Upper lobe of left lung (tissue), 6 donors: ENCODE results near the gene PPP2R2D. TPM values are rescaled to one million over a fixed set of nuclear protein-coding genes. Genes with fewer than 3 reads are reported as not detected.

Experiments
- ATAC-seq, 2 donors: fragments of 200-7000 bp; cut with Tn5 transposase; one replicate each; pipeline ENCODE4 v1.9.1; 2022; ENCODE audit warnings: mild to moderate bottlenecking in 2 of 2, moderate library complexity in 2 of 2; ENCODE audit not compliant: low FRiP score in 2 of 2
- DNase-seq, 2 donors: peaks; one replicate each; pipeline ENCODE4 v3.0.0-alpha.2; 2019 to 2020
- H3K27ac ChIP-seq, 4 donors: fragments of 200-600 bp; sonication (generic); one replicate each; pipeline ENCODE4 v1.5.1; 2016 to 2019
- H3K27me3 ChIP-seq, 4 donors: fragments of 200-600 bp; sonication (generic); one replicate each; pipeline ENCODE4 v1.5.1; 2017 to 2019
- H3K36me3 ChIP-seq, 4 donors: fragments of 200-600 bp; sonication (generic); one replicate each; pipeline ENCODE4 v1.5.1; 2016 to 2019
- H3K4me1 ChIP-seq, 4 donors: fragments of 200-600 bp; sonication (generic); one replicate each; pipeline ENCODE4 v1.5.1; 2018 to 2019
- H3K4me3 ChIP-seq, 4 donors: fragments of 200-600 bp; sonication (generic); one replicate each; pipeline ENCODE4 v1.5.1; 2017 to 2019; ENCODE audit warnings: mild to moderate bottlenecking in 2 of 4, moderate library complexity in 1 of 4
- H3K9me3 ChIP-seq, 4 donors: fragments of 200-600 bp; sonication (generic); one replicate each; pipeline ENCODE4 v1.5.1; 2018 to 2019
- EP300 ChIP-seq, 4 donors: sonication (generic); formaldehyde crosslinking; IDR thresholded peaks; one replicate each; pipeline ENCODE4 v1.5.1; 2017; ENCODE audit warnings: antibody characterized with exemption in 4 of 4, control low read depth in 2 of 4
- POLR2A ChIP-seq, 4 donors: fragments of 450-650 bp; IDR thresholded peaks; one replicate each; pipeline ENCODE4 v1.5.1; 2016 to 2017; ENCODE audit warnings: antibody characterized with exemption in 4 of 4, mild to moderate bottlenecking in 2 of 4
- POLR2AphosphoS5 ChIP-seq, 2 donors: sonication (generic); formaldehyde crosslinking; IDR thresholded peaks; one replicate each; pipeline ENCODE4 v1.5.1; 2017; ENCODE audit warnings: antibody characterized with exemption in 2 of 2
- WGBS, 2 donors: methylation state at CpG; one replicate each; pipeline ENCODE4 v1.1.5; 2017 to 2018; 5-methylcytosine and 5-hydroxymethylcytosine counted together
- total RNA-seq, 6 donors: library from RNA; depleted of rRNA in 4 of 6; stranded (reverse); fragments of >200 nt in 4 of 6; gene quantifications; one replicate each; pipeline versions ENCODE4 v1.1.0 to v1.2.1, GENCODE V29; 2016 to 2021
- TF ChIP-seq, protein P1 (sequence below), 6 experiments: fragments of 450-650 bp in 4 of 6; fragments of 200-600 bp in 2 of 6; sonication (generic) in 2 of 6; IDR thresholded peaks; one replicate each; pipeline ENCODE4 v1.5.1; 2016 to 2019; ENCODE audit warnings: antibody characterized with exemption in 6 of 6
- donor health status: DM: no; HTN: no; CAD: no; lungs with moderate emphysema.
- donor health status: DM: no; HTN: yes; CAD: no; lungs with severe emphysema.

PPP2R2D gene
- total RNA-seq, 6 donors from 2014 or later = 20.5 to 60.8 (median 28.7) TPM

DNA sequence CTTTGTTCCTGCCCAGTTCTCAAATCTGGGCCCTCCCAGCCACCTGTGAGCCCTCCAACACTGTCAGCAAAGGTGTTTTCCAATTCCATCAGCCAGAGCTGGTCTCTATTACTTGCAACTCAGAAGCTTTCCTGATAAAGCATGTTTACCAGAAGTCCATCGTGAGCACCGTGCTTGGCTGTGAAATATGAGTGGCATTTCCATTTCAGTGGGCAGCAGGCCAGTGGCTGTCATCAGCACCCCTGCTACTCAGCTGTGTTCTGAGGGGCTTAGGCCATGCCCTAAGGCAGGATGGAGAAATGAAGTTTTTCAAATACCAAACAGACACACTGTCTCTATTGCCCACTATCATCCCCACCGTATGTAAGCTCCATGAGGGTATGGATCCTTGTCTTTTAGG, 93.6 kb downstream of the PPP2R2D start:
- DNase-seq (no peak), ATAC-seq (no peak)
- Histone ChIP-seq H3K27me3 (no peaks in the 10 kb centered on the region), H3K27ac (no peak overlapping the region), H3K4me3 (no peak overlapping the region), H3K4me1 (peaks cover 30 to 38% (median 33%) of the 10 kb centered on the region in 4 donors), H3K9me3 (no peaks in the 10 kb centered on the region), H3K36me3 (no peaks in the 10 kb centered on the region)
- WGBS, 2 donors = 56 to 64% methylated on average over 3 of the region's 3 CpGs
- no peak for TF ChIP-seq POLR2AphosphoS5 (IDR thresholded peaks at IDR 0.05)
- no peak for TF ChIP-seq EP300 (IDR thresholded peaks at IDR 0.05)
- no peak for TF ChIP-seq POLR2A (IDR thresholded peaks at IDR 0.05)
- TF ChIP-seq, protein P1, sequence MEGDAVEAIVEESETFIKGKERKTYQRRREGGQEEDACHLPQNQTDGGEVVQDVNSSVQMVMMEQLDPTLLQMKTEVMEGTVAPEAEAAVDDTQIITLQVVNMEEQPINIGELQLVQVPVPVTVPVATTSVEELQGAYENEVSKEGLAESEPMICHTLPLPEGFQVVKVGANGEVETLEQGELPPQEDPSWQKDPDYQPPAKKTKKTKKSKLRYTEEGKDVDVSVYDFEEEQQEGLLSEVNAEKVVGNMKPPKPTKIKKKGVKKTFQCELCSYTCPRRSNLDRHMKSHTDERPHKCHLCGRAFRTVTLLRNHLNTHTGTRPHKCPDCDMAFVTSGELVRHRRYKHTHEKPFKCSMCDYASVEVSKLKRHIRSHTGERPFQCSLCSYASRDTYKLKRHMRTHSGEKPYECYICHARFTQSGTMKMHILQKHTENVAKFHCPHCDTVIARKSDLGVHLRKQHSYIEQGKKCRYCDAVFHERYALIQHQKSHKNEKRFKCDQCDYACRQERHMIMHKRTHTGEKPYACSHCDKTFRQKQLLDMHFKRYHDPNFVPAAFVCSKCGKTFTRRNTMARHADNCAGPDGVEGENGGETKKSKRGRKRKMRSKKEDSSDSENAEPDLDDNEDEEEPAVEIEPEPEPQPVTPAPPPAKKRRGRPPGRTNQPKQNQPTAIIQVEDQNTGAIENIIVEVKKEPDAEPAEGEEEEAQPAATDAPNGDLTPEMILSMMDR (IDR thresholded peaks at IDR 0.05) = no peak

DNA sequence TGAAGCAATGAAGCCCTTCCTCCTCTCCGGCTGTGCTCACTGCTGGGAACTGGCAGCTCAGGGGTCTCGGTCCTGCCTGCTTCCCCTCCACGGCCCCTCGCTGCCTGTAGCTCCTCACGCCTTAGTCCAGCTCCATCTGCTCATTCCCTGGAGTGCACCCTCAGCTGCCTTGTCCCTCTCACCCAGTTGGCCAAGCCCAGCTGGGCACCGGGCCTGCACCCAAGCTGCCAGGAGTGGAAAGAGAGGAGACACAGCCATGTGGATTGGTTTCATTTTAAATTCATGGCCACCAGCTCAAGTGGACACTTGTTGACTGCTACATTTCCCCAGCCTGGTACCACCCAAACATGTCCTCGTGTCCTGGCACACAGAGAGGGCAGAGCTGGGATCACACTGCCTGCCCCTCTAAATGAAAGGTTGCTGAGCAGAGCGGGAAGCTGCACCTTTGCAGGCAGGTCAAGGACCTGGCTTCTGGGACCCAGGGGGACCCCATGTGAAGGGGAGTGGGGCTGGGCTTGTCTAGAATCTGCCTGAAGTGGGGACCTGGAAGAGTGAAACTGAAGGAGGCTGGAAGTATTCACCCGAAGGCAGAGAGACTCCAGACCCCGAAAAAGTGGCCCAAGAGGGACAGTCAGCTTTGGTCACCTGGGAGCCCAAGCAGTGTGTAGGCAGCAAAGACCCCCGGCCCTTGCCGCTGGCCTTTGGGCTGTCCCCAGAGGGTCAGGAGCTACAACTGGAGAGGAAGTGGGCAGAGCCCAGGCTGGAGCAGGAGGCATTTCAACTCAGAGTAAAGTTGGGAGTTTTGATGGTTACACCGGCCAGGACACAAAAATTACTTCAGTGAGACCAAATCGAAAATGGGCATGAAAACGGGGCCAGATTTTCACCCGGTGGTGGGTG, 95.9 kb downstream of the PPP2R2D start:
- ATAC-seq (peak in 1 of 2 donors; percentile 29), DNase-seq (peak; percentile 56 to 62)
- H3K9me3 ChIP-seq = no peaks in the 10 kb centered on the region
- peak in 1 of 2 donors; percentile 21 for TF ChIP-seq POLR2AphosphoS5 (IDR thresholded peaks at IDR 0.05)
- TF ChIP-seq, protein P1 (IDR thresholded peaks at IDR 0.05) = no peak
- TF ChIP-seq EP300 (IDR thresholded peaks at IDR 0.05) = no peak
- TF ChIP-seq POLR2A (IDR thresholded peaks at IDR 0.05) = peak in 1 of 4 donors; percentile 17
- H3K4me3 ChIP-seq = peak overlapping the region in 3 of 4 donors; percentile 1 to 11 (median 7)
- H3K27ac ChIP-seq = peak overlapping the region; percentile 70 to 92 (median 88)
- WGBS, 2 donors = 59 to 61% methylated on average over 15 to 16 of the region's 16 CpGs
- no peaks in the 10 kb centered on the region for H3K27me3 ChIP-seq
- peaks cover 33 to 41% (median 35%) of the 10 kb centered on the region in 4 donors for H3K4me1 ChIP-seq
- no peaks in the 10 kb centered on the region for H3K36me3 ChIP-seq

DNA sequence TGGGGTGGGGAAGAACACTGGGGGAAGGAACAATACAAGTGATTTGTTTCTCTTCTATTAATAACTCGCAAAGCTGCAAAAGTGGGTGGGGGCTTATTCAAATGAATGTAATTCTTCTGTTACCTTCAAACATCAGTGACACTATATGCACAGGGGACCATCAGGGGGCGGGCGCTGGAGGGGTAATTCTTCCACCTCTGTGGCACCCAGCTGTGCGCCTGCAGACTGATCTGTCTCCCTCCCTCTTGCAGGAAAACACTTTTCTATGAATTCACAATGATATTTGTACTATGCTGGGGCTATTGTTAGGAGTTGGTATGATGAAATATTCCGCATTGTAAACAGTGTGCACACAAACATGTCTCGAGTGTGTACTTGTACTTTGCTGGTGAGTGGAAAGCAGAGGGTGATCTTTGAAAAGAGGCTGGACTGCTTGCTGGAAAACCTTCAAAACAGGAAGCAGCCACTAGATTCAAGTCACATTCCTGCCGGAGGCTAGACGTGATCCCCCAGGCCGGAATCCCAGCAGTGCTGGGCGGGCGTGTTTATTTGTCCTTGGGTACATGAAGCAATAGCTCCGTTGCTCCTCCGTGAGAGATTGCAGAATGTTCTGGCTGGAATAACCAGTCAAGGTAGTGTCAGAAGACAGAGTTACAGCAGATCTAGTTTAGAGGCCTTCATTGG, 96.7 kb downstream of the PPP2R2D start:
- Histone ChIP-seq H3K27me3 (no peaks in the 10 kb centered on the region), H3K27ac (peak overlapping the region; percentile 82 to 92 (median 88)), H3K36me3 (no peaks in the 10 kb centered on the region), H3K4me1 (peaks cover 33 to 41% (median 35%) of the 10 kb centered on the region in 4 donors), H3K9me3 (no peaks in the 10 kb centered on the region), H3K4me3 (peak overlapping the region in 3 of 4 donors; percentile 1 to 11 (median 7))
- DNase-seq = peak; percentile 44 to 92
- TF ChIP-seq POLR2A (IDR thresholded peaks at IDR 0.05) (peak in 2 of 4 donors; percentile 41 to 52), POLR2AphosphoS5 (IDR thresholded peaks at IDR 0.05) (peak in 1 of 2 donors; percentile 93), EP300 (IDR thresholded peaks at IDR 0.05) (peak in 2 of 4 donors; percentile 70 to 94)
- TF ChIP-seq, protein P1 (IDR thresholded peaks at IDR 0.05) = no peak
- ATAC-seq = peak; percentile 86 to 93
- 14 to 36% methylated on average over 12 to 13 of the region's 13 CpGs for WGBS, 2 donors

DNA sequence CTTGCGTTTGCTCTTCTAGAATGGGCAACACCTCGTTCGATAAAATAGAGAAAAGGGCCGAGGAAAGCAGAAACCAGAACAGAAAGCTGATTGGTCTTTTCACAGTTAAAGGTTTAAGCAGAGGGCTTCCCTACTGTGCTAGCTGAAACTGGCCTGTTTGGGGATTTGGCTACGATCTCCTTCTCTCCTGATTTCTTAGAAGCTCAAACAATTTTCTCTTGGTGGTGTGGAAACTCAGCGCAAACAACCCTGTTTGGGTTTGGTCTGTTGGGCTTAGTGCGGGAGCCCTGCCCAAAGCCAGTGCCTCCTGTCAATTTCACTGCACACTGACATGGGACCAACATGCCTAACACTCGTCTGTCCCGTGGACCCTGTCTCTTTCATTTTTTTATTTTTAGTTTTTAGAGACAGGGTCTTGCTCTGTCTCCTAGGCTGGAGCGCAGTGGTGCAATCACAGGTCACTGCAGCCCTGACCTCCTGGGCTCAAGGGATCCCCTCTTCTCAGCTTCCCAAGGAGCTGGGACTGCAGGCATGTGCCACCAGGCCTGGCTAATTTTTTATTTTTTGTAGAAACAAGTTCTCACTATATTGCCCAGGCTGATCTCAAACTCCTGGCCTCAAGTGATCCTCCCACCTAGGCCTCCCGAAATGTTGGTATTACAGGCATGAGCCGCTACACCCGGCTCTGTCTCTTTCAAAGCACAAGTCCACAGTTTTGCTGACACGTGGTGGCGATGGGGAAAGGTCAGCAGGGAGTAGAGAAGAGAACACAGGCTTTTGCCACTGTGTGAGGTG, 97.4 kb downstream of the PPP2R2D start:
- ATAC-seq (no peak), DNase-seq (no peak)
- peak overlapping the region; percentile 82 to 92 (median 88) for H3K27ac ChIP-seq
- H3K9me3 ChIP-seq = no peaks in the 10 kb centered on the region
- no peak overlapping the region for H3K4me3 ChIP-seq
- 60 to 67% methylated on average over 15 of the region's 15 CpGs for WGBS, 2 donors
- H3K36me3 ChIP-seq = no peaks in the 10 kb centered on the region
- H3K4me1 ChIP-seq = peaks cover 33 to 41% (median 35%) of the 10 kb centered on the region in 4 donors
- no peak for TF ChIP-seq EP300 (IDR thresholded peaks at IDR 0.05)
- TF ChIP-seq POLR2A (IDR thresholded peaks at IDR 0.05) = no peak
- TF ChIP-seq, protein P1 (IDR thresholded peaks at IDR 0.05) = no peak
- no peak for TF ChIP-seq POLR2AphosphoS5 (IDR thresholded peaks at IDR 0.05)
- H3K27me3 ChIP-seq = no peaks in the 10 kb centered on the region
